Ishikawa (cell line): ENCODE data around the gene RNF11.

Source experiments
- CEBPB ChIP-seq: IDR thresholded peaks from 2 replicates; pipeline ENCODE4 v1.6.1; 2012
- CREB1 ChIP-seq: IDR thresholded peaks from 2 replicates; pipeline ENCODE4 v1.6.1; 2012; ENCODE audit warnings: low read depth
- EGR1 ChIP-seq: IDR thresholded peaks from 2 replicates; pipeline ENCODE4 v1.6.1; 2012
- EP300 ChIP-seq: IDR thresholded peaks from 2 replicates; pipeline ENCODE4 v1.6.1; 2012; ENCODE audit warnings: borderline replicate concordance
- FOXM1 ChIP-seq: IDR thresholded peaks from 2 replicates; pipeline ENCODE4 v1.6.1; 2012; ENCODE audit warnings: low read depth, borderline replicate concordance
- MAX ChIP-seq: IDR thresholded peaks from 2 replicates; pipeline ENCODE4 v1.6.1; 2012
- NFIC ChIP-seq: IDR thresholded peaks from 2 replicates; pipeline ENCODE4 v1.6.1; 2012
- RAD21 ChIP-seq: IDR thresholded peaks from 2 replicates; pipeline ENCODE4 v1.6.1; 2012; ENCODE audit warnings: low read depth
- REST ChIP-seq: IDR thresholded peaks from 2 replicates; pipeline ENCODE4 v1.6.1; 2012; ENCODE audit warnings: low read depth, mild to moderate bottlenecking
- TAF1 ChIP-seq: IDR thresholded peaks from 2 replicates; pipeline ENCODE4 v1.6.1; 2012; ENCODE audit warnings: low read depth, mild to moderate bottlenecking
- TCF12 ChIP-seq: IDR thresholded peaks from 2 replicates; pipeline ENCODE4 v1.6.1; 2012; ENCODE audit warnings: low read depth
- TEAD4 ChIP-seq: IDR thresholded peaks from 2 replicates; pipeline ENCODE4 v1.6.1; 2012
- USF1 ChIP-seq: IDR thresholded peaks from 2 replicates; pipeline ENCODE4 v1.6.1; 2012
- YY1 ChIP-seq: IDR thresholded peaks from 2 replicates; pipeline ENCODE4 v1.6.1; 2012; ENCODE audit warnings: low read depth
- ZBTB7A ChIP-seq: IDR thresholded peaks from 2 replicates; pipeline ENCODE4 v1.6.1; 2012; ENCODE audit warnings: low read depth

RNF11 gene

GRCh38 chr1:51193564-51193963 is 42.5 kb upstream of the RNF11 start:
- TF ChIP-seq ZBTB7A (no peak), RAD21 (no peak), USF1 (no peak), CEBPB (no peak), MAX (no peak), TAF1 (no peak), TEAD4 (no peak)

- no peak for TF ChIP-seq RAD21
Measured at GRCh38 chr1:51203121-51203873, 32.8 kb upstream of the RNF11 start.

GRCh38 chr1:51203874-51204245 is 32.2 kb upstream of the RNF11 start:
- TF ChIP-seq ZBTB7A = no peak
- no peak for TF ChIP-seq YY1
- TF ChIP-seq RAD21 = no peak
- TF ChIP-seq TAF1 = no peak
- TF ChIP-seq USF1 = no peak
- no peak for TF ChIP-seq CREB1
- TF ChIP-seq REST = no peak
- TF ChIP-seq NFIC = no peak
- no peak for TF ChIP-seq TCF12
- TF ChIP-seq CEBPB = no peak
- TF ChIP-seq EGR1 = no peak
- no peak for TF ChIP-seq FOXM1
- no peak for TF ChIP-seq TEAD4

- TF ChIP-seq RAD21 = no peak
- no peak for TF ChIP-seq CEBPB
- no peak for TF ChIP-seq TAF1
- TF ChIP-seq REST = no peak
- TF ChIP-seq ZBTB7A = no peak
- no peak for TF ChIP-seq TEAD4
- no peak for TF ChIP-seq FOXM1
- TF ChIP-seq CREB1 = no peak
- no peak for TF ChIP-seq NFIC
- no peak for TF ChIP-seq MAX
- TF ChIP-seq EP300 = no peak
- TF ChIP-seq EGR1 = no peak
- TF ChIP-seq YY1 = no peak
- no peak for TF ChIP-seq TCF12
- TF ChIP-seq USF1 = no peak
Measured at GRCh38 chr1:51210055-51210454, 26.0 kb upstream of the RNF11 start.

- TF ChIP-seq NFIC (no peak), EP300 (no peak), YY1 (no peak), RAD21 (no peak), FOXM1 (no peak), CEBPB (no peak), MAX (no peak), CREB1 (no peak), REST (no peak)
Measured at GRCh38 chr1:51210676-51211075, 25.4 kb upstream of the RNF11 start.
